Measurements from ENCODE around the gene CREG2.

CREG2 gene

GRCh38 chr2:101408925-101409324 lies 21.6 kb upstream of the CREG2 start:
- no peak for DNase-seq (ENCODE audit: low read depth)

GRCh38 chr2:101405351-101405899 lies 18.1 kb upstream of the CREG2 start:
- no peak for DNase-seq (ENCODE audit: low read depth)

GRCh38 chr2:101403745-101404144 lies 16.4 kb upstream of the CREG2 start:
- DNase-seq (ENCODE audit: low read depth), result no peak

- no peak for DNase-seq (ENCODE audit: low read depth)
Observed at GRCh38 chr2:101402630-101403029, 15.3 kb upstream of the CREG2 start.

GRCh38 chr2:101401906-101402305 lies 14.6 kb upstream of the CREG2 start:
- no peak for DNase-seq (ENCODE audit: low read depth)

- no peak for DNase-seq (ENCODE audit: low read depth)
Observed at GRCh38 chr2:101401326-101401665, 14.0 kb upstream of the CREG2 start.

- DNase-seq (ENCODE audit: low read depth), result no peak
Observed at GRCh38 chr2:101400506-101401325, 13.4 kb upstream of the CREG2 start.

- no peak for DNase-seq (ENCODE audit: low read depth)
Observed at GRCh38 chr2:101400048-101400447, 12.7 kb upstream of the CREG2 start.

GRCh38 chr2:101399021-101399799 lies 11.9 kb upstream of the CREG2 start:
- DNase-seq (ENCODE audit: low read depth), result no peak

- no peak for DNase-seq (ENCODE audit: low read depth)
Observed at GRCh38 chr2:101398116-101398821, 11.0 kb upstream of the CREG2 start.

- no peak for DNase-seq (ENCODE audit: low read depth)
Observed at GRCh38 chr2:101396316-101396717, 9.0 kb upstream of the CREG2 start.

- DNase-seq (ENCODE audit: low read depth), result no peak
Observed at GRCh38 chr2:101395545-101396315, 8.4 kb upstream of the CREG2 start.

GRCh38 chr2:101388232-101388631 lies 929 bp upstream of the CREG2 start:
- no peak for DNase-seq (ENCODE audit: low read depth)

- no peak for DNase-seq (ENCODE audit: low read depth)
Observed at GRCh38 chr2:101386599-101387150, 628 bp downstream of the CREG2 start.

- no peak for DNase-seq (ENCODE audit: low read depth)
Observed at GRCh38 chr2:101383016-101383541, 4.2 kb downstream of the CREG2 start.

GRCh38 chr2:101382442-101382841 lies 4.9 kb downstream of the CREG2 start:
- no peak for DNase-seq (ENCODE audit: low read depth)

- no peak for DNase-seq (ENCODE audit: low read depth)
Observed at GRCh38 chr2:101380376-101380775, 6.9 kb downstream of the CREG2 start.

- DNase-seq (ENCODE audit: low read depth), result no peak
Observed at GRCh38 chr2:101379091-101379490, 8.2 kb downstream of the CREG2 start.

- no peak for DNase-seq (ENCODE audit: low read depth)
Observed at GRCh38 chr2:101375653-101376052, 11.7 kb downstream of the CREG2 start.

GRCh38 chr2:101374821-101375561 lies 12.3 kb downstream of the CREG2 start:
- DNase-seq (ENCODE audit: low read depth), result no peak

Data from stimulated activated CD8-positive, alpha-beta memory T cell treated with anti-CD3 and anti-CD28 coated beads, Interleukin-4, amount 100 ng/mL, for 24 hours (primary cell).